Fibroblast of mammary gland (primary cell): Measurements from ENCODE around the gene GLT8D2.

Source experiments
- DNase-seq: peaks from one replicate; pipeline ENCODE4 v3.0.0-alpha.2; 2010; ENCODE audit warnings: low read depth
- H3K4me3 ChIP-seq: 2 replicates; pipeline ENCODE4 v1.5.1; 2011; ENCODE audit warnings: low read depth, mild to moderate bottlenecking, low read length, moderate library complexity; ENCODE audit not compliant: control insufficient read depth
- TF ChIP-seq, protein P1 (sequence below): conservative IDR thresholded peaks from 2 replicates; pipeline ENCODE4 v1.5.1; 2011; ENCODE audit warnings: low read depth, low read length, inconsistent platforms; ENCODE audit not compliant: control insufficient read depth, insufficient read depth

Gene GLT8D2

DNA sequence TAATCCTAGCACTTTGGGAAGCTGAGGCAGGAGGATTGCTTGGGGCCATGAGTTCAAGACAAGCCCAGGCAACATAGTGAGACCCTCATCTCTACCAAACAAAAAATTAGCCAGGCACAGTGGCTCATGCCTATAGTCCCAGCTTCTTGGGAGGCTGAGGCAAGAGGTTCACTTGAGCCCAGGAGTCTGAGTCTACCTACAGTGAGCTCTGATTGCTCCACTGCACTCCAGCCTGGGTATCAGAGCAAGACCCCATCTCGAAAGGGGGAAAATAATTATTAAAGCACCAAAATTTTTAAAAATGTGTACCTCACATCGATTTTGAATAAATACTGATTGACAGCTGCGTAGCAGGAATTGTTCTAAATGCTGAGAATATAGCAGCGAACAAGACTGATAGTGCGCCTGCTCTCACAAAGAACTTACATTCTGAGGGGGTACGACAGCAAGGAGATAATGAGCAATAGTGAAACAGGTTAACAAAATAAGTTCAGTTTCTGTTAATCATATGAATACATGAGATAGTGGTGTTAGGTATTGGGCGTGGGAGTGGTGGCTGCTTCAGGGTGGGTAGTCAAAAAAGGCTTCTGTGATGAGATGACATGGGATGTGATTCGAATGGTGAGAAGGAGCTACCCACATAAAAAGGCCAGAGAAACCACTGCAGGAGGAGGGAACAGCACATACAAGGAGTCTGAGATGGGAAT, 33.9 kb upstream of the GLT8D2 start:
- TF ChIP-seq, protein P1, sequence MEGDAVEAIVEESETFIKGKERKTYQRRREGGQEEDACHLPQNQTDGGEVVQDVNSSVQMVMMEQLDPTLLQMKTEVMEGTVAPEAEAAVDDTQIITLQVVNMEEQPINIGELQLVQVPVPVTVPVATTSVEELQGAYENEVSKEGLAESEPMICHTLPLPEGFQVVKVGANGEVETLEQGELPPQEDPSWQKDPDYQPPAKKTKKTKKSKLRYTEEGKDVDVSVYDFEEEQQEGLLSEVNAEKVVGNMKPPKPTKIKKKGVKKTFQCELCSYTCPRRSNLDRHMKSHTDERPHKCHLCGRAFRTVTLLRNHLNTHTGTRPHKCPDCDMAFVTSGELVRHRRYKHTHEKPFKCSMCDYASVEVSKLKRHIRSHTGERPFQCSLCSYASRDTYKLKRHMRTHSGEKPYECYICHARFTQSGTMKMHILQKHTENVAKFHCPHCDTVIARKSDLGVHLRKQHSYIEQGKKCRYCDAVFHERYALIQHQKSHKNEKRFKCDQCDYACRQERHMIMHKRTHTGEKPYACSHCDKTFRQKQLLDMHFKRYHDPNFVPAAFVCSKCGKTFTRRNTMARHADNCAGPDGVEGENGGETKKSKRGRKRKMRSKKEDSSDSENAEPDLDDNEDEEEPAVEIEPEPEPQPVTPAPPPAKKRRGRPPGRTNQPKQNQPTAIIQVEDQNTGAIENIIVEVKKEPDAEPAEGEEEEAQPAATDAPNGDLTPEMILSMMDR = no peak
- no peak for DNase-seq
- H3K4me3 ChIP-seq = no peak overlapping the region

DNA sequence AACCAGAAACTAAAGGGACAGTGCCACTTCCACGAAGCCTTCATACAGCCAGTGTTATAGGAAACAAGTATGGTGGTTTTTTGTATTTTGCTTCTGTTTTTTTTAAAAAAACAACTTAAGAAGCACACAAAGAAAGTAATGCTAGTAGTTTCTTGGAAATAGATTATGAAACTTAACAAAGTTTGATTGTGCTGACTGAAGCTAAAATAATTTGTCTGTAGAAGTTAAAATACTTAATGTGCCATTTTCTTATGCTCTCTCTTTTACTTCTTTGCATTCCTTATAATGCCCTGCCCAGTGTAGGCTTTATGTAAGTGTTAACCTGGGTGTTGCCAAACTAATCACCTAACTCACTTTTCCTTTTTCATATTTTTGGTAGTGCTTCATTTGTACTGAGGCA, 30.8 kb upstream of the GLT8D2 start:
- TF ChIP-seq, protein P1 = no peak
- no peak overlapping the region for H3K4me3 ChIP-seq
- no peak for DNase-seq

DNA sequence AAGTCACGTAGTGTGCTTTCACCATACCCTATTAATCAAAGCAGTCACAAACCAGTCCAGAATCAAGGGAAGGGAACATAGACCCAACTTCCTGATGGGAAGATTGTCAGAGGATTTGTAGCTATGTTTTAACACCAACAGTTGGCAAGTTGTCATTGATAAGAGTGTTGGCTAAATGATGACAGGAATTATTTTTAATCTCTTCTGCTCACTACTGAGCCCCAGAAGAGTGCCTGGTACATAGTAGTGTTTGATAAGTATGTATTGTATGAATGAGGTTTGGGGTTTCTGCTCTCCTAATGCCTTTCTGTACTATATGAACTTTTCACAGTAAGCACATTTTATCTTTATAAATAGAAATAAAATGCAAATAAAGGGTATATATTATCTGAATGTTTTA, 29.0 kb upstream of the GLT8D2 start:
- TF ChIP-seq, protein P1 = no peak
- H3K4me3 ChIP-seq = no peak overlapping the region
- no peak for DNase-seq

DNA sequence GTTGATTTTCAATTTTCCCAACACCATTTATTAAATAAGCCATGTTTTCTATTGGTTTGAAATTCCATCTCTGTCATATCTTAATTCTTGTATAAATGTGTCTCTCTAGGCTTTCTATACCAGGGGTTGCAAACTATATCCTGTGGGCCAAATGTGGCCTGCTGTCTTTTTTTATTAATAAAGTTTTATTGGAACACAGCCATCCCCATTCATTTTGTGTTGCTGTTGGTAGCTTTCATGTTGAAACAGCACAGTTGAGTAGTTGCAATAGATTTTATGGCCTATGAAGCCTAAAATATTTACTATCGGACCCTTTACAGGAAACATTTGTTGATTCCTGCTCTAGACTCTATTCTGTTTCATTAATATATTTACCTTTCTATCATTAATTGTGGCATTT, 23.7 kb upstream of the GLT8D2 start:
- DNase-seq = no peak
- H3K4me3 ChIP-seq = no peak overlapping the region
- TF ChIP-seq, protein P1 = no peak

DNA sequence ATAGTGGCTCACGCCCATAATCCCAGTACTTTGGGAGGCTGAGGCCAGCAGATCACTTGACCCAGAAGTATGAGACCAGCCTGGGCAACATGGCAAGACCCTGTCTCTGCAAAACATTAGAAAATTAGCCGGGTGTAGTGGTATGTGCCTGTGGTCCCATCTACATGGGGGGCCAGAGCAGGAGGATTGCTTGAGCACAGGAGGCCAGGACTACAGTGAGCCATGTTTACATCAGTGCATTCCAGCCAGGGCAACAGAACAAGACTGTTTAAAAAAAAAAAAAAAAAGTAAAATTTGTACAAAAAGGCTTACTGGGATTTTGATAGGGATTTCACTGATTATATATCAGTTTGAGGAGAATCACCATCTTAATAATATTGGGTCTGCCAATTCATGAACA, 22.1 kb upstream of the GLT8D2 start:
- TF ChIP-seq, protein P1 = no peak
- H3K4me3 ChIP-seq = no peak overlapping the region
- no peak for DNase-seq

DNA sequence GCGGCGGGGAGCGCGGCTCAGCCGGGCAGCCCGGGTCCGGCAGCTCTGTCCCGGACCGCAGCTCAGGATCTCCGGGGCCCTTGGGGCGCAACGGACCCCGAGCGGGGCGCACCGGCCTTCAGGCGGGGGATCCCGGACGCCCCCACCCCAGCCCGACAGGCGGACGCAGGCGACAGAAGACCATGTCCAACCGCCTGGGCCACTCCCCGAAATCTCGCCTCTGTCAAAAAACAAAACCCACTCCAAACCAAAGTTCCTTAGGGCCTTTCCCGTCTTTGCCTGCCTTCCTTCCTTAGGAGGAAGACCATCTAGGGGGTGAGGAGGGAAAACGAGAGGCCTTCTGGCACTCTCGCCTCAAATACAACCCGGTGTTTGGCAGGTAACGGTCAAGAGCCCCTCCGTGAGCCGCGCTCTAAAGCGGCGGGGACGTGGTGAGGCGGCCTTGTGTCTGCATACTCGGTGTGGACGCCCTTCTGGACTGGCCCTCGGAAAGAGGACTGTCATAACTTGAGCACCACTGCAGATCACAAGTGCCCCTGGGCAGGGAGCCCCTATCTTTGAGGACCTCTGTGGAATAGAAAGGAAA, 14.9 kb upstream of the GLT8D2 start:
- TF ChIP-seq, protein P1 = no peak
- DNase-seq = no peak
- H3K4me3 ChIP-seq = peak overlapping the region; percentile 90
